Fibroblast of skin of right biceps (primary cell): Measurements from ENCODE around the gene REM2.

Experiments
- DNase-seq: peaks from one replicate; pipeline ENCODE4 v3.0.0-alpha.2; 2013

REM2 gene

DNA sequence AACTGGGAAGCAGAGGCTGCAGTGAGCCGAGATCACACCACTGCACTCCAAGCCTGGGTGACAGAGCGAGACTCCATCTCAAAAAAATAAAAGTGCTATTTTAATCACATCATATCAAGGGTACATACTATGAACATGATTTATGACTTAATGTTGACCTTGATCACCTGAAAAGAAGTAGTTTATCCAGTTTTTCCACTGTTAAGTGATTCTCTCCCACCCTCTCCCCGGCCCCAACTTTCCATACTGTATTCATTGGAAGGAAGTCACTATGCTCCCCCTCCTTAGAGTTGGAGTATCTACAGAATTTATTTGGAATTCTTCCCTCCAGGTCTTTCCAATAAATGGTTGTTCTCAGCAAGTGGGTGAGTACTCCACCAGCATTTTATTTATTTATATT, 49.1 kb downstream of the REM2 start:
- no peak for DNase-seq

- no peak for DNase-seq
Observed at GRCh38 chr14:22935156-22935555, 52.1 kb downstream of the REM2 start.
